ENCODE measurements around the gene CD58. TPM values are rescaled to one million over a fixed set of nuclear protein-coding genes. Genes with fewer than 3 reads are reported as not detected.
A peak's percentile ranks its signal among the peaks of the same experiment; 100 is the strongest.

Gene CD58
- total and polyA plus RNA-seq, 9 of the 15 experiments (the other 6 are each of a cell fraction or from before 2014, with no cell fraction given), result 18.1 to 113 (median 37.4) TPM

GRCh38 chr1:116556289-116557006 lies 14.4 kb downstream of the CD58 start (continued):
- TF ChIP-seq, protein P1, sequence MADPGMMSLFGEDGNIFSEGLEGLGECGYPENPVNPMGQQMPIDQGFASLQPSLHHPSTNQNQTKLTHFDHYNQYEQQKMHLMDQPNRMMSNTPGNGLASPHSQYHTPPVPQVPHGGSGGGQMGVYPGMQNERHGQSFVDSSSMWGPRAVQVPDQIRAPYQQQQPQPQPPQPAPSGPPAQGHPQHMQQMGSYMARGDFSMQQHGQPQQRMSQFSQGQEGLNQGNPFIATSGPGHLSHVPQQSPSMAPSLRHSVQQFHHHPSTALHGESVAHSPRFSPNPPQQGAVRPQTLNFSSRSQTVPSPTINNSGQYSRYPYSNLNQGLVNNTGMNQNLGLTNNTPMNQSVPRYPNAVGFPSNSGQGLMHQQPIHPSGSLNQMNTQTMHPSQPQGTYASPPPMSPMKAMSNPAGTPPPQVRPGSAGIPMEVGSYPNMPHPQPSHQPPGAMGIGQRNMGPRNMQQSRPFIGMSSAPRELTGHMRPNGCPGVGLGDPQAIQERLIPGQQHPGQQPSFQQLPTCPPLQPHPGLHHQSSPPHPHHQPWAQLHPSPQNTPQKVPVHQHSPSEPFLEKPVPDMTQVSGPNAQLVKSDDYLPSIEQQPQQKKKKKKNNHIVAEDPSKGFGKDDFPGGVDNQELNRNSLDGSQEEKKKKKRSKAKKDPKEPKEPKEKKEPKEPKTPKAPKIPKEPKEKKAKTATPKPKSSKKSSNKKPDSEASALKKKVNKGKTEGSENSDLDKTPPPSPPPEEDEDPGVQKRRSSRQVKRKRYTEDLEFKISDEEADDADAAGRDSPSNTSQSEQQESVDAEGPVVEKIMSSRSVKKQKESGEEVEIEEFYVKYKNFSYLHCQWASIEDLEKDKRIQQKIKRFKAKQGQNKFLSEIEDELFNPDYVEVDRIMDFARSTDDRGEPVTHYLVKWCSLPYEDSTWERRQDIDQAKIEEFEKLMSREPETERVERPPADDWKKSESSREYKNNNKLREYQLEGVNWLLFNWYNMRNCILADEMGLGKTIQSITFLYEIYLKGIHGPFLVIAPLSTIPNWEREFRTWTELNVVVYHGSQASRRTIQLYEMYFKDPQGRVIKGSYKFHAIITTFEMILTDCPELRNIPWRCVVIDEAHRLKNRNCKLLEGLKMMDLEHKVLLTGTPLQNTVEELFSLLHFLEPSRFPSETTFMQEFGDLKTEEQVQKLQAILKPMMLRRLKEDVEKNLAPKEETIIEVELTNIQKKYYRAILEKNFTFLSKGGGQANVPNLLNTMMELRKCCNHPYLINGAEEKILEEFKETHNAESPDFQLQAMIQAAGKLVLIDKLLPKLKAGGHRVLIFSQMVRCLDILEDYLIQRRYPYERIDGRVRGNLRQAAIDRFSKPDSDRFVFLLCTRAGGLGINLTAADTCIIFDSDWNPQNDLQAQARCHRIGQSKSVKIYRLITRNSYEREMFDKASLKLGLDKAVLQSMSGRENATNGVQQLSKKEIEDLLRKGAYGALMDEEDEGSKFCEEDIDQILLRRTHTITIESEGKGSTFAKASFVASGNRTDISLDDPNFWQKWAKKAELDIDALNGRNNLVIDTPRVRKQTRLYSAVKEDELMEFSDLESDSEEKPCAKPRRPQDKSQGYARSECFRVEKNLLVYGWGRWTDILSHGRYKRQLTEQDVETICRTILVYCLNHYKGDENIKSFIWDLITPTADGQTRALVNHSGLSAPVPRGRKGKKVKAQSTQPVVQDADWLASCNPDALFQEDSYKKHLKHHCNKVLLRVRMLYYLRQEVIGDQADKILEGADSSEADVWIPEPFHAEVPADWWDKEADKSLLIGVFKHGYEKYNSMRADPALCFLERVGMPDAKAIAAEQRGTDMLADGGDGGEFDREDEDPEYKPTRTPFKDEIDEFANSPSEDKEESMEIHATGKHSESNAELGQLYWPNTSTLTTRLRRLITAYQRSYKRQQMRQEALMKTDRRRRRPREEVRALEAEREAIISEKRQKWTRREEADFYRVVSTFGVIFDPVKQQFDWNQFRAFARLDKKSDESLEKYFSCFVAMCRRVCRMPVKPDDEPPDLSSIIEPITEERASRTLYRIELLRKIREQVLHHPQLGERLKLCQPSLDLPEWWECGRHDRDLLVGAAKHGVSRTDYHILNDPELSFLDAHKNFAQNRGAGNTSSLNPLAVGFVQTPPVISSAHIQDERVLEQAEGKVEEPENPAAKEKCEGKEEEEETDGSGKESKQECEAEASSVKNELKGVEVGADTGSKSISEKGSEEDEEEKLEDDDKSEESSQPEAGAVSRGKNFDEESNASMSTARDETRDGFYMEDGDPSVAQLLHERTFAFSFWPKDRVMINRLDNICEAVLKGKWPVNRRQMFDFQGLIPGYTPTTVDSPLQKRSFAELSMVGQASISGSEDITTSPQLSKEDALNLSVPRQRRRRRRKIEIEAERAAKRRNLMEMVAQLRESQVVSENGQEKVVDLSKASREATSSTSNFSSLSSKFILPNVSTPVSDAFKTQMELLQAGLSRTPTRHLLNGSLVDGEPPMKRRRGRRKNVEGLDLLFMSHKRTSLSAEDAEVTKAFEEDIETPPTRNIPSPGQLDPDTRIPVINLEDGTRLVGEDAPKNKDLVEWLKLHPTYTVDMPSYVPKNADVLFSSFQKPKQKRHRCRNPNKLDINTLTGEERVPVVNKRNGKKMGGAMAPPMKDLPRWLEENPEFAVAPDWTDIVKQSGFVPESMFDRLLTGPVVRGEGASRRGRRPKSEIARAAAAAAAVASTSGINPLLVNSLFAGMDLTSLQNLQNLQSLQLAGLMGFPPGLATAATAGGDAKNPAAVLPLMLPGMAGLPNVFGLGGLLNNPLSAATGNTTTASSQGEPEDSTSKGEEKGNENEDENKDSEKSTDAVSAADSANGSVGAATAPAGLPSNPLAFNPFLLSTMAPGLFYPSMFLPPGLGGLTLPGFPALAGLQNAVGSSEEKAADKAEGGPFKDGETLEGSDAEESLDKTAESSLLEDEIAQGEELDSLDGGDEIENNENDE (IDR thresholded peaks at IDR 0.05; ENCODE audit: low read depth, low read length), result no peak
- TF ChIP-seq PRMT5 (CRISPR knock-in tag; IDR thresholded peaks at IDR 0.05), result no peak
- TF ChIP-seq CHD4 (IDR thresholded peaks at IDR 0.05; ENCODE audit: insufficient read depth, insufficient replicate concordance, low read depth, low read length, poor library complexity, severe bottlenecking), result no peak
- TF ChIP-seq PHB2 (IDR thresholded peaks at IDR 0.05; ENCODE audit: low read depth), result 0 out of 2 replicates have a peak, but pooled peaks have one; percentile 11
- TF ChIP-seq ZNF41 (CRISPR knock-in tag; conservative IDR thresholded peaks at IDR 0.05), result no peak
- no peak for TF ChIP-seq CEBPG (CRISPR knock-in tag; IDR thresholded peaks at IDR 0.05)
- no peak for TF ChIP-seq CEBPG (tag; conservative IDR thresholded peaks at IDR 0.05 in 1 of 2, IDR thresholded peaks at IDR 0.05 in 1 of 2)
- TF ChIP-seq, protein P2, sequence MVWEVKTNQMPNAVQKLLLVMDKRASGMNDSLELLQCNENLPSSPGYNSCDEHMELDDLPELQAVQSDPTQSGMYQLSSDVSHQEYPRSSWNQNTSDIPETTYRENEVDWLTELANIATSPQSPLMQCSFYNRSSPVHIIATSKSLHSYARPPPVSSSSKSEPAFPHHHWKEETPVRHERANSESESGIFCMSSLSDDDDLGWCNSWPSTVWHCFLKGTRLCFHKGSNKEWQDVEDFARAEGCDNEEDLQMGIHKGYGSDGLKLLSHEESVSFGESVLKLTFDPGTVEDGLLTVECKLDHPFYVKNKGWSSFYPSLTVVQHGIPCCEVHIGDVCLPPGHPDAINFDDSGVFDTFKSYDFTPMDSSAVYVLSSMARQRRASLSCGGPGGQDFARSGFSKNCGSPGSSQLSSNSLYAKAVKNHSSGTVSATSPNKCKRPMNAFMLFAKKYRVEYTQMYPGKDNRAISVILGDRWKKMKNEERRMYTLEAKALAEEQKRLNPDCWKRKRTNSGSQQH (CRISPR knock-in tag; IDR thresholded peaks at IDR 0.05), result 0 out of 2 replicates have a peak, but pooled peaks have one; percentile 7
- no peak for TF ChIP-seq SRF (CRISPR knock-in tag; IDR thresholded peaks at IDR 0.05)
- TF ChIP-seq CBFA2T3 (IDR thresholded peaks at IDR 0.05), result peak; percentile 76
- no peak for TF ChIP-seq ZNF76 (CRISPR knock-in tag; IDR thresholded peaks at IDR 0.05; ENCODE audit: borderline replicate concordance)
- no peak for TF ChIP-seq ZNF263 (CRISPR knock-in tag; IDR thresholded peaks at IDR 0.05; ENCODE audit: borderline replicate concordance)
- TF ChIP-seq MTA3 (IDR thresholded peaks at IDR 0.05; ENCODE audit: borderline replicate concordance), result 0 out of 2 replicates have a peak, but pooled peaks have one; percentile 33
- no peak for TF ChIP-seq PHF20 (IDR thresholded peaks at IDR 0.05; ENCODE audit: partially characterized antibody)
- no peak for TF ChIP-seq DIDO1 (tag; IDR thresholded peaks at IDR 0.05; ENCODE audit: low read depth)
